WTC11 (cell line): Measurements from ENCODE around the gene SLC12A2. TPM values are rescaled to one million over a fixed set of nuclear protein-coding genes. Genes with fewer than 3 reads are reported as not detected.

Experiments
- ATAC-seq: fragments of 200-7000 bp; cut with Tn5 transposase; 2 replicates; pipeline ENCODE4 v1.10.0; 2021; ENCODE audit warnings: mild to moderate bottlenecking, moderate library complexity
- CTCF ChIA-PET: fragments of 300-600 bp; sonication (Branson Sonifier 250); formaldehyde crosslinking; loops from one replicate; lab custom pipeline; 2021; ENCODE audit warnings: antibody characterized with exemption; lab: Charles Lee
- POLR2A ChIA-PET: fragments of 350-600 bp; sonication (Branson Sonifier 250); formaldehyde crosslinking; loops from one replicate; lab custom pipeline; 2021; ENCODE audit warnings: antibody characterized with exemption; lab: Charles Lee
- DNase-seq: peaks from one replicate; pipeline ENCODE4 v3.0.0; 2021; ENCODE audit warnings: low spot score
- H3K27ac Mint-ChIP-seq: 2 replicates; pipeline ENCODE4 v1.8.0; 2021; ENCODE audit warnings: mixed read lengths
- H3K27me3 Mint-ChIP-seq: 2 replicates; pipeline ENCODE4 v1.8.0; 2021; ENCODE audit warnings: low read depth, mild to moderate bottlenecking, moderate library complexity, mixed read lengths
- H3K36me3 Mint-ChIP-seq: 2 replicates; pipeline ENCODE4 v1.8.0; 2021; ENCODE audit warnings: mixed read lengths
- H3K4me1 Mint-ChIP-seq: 2 replicates; pipeline ENCODE4 v1.8.0; 2022; ENCODE audit warnings: mixed read lengths
- H3K4me3 Mint-ChIP-seq: 2 replicates; pipeline ENCODE4 v1.8.0; 2021; ENCODE audit warnings: mild to moderate bottlenecking, moderate library complexity, mixed read lengths
- H3K9me3 Mint-ChIP-seq: 2 replicates; pipeline ENCODE4 v1.8.0; 2021; ENCODE audit warnings: mixed read lengths
- ATF2 ChIP-seq: sonication (generic); formaldehyde crosslinking; IDR thresholded peaks from 2 replicates; pipeline ENCODE4 v1.8.1; 2022; ENCODE audit warnings: low read depth, missing genetic modification reagents, borderline replicate concordance
- CREM ChIP-seq: sonication (generic); formaldehyde crosslinking; IDR thresholded peaks from 2 replicates; pipeline ENCODE4 v1.8.1; 2022; ENCODE audit warnings: mild to moderate bottlenecking, missing genetic modification reagents, moderate library complexity
- CTCF ChIP-seq: fragments of 200-600 bp; IDR thresholded peaks from 2 replicates; pipeline ENCODE4 v1.8.0; 2022; ENCODE audit warnings: antibody characterized with exemption
- EMX1 ChIP-seq: fragments of 250-450 bp; sonication (Bioruptor Pico); IDR thresholded peaks from 2 replicates; pipeline ENCODE4 v1.8.0; 2021; ENCODE audit warnings: mild to moderate bottlenecking
- ESRRA ChIP-seq: sonication (generic); formaldehyde crosslinking; IDR thresholded peaks from 2 replicates; pipeline ENCODE4 v1.8.1; 2022; ENCODE audit warnings: mild to moderate bottlenecking, missing genetic modification reagents, borderline replicate concordance
- FOXJ3 ChIP-seq: sonication (generic); formaldehyde crosslinking; IDR thresholded peaks from 2 replicates; pipeline ENCODE4 v1.9.0; 2021; ENCODE audit warnings: missing genetic modification reagents, mild to moderate bottlenecking, borderline replicate concordance
- FOXK1 ChIP-seq: sonication (generic); formaldehyde crosslinking; IDR thresholded peaks from 2 replicates; pipeline ENCODE4 v1.8.0; 2022; ENCODE audit warnings: mild to moderate bottlenecking, moderate library complexity, missing genetic modification reagents
- GRHL2 ChIP-seq: fragments of 250-450 bp; sonication (Bioruptor Pico); IDR thresholded peaks from 2 replicates; pipeline ENCODE4 v1.8.0; 2022; ENCODE audit warnings: mild to moderate bottlenecking, moderate library complexity; ENCODE audit not compliant: insufficient replicate concordance, severe bottlenecking
- IRF2 ChIP-seq: sonication (generic); formaldehyde crosslinking; IDR thresholded peaks from 2 replicates; pipeline ENCODE4 v1.8.0; 2022; ENCODE audit warnings: low read depth, missing genetic modification reagents, borderline replicate concordance
- MAX ChIP-seq: sonication (generic); formaldehyde crosslinking; IDR thresholded peaks from 2 replicates; pipeline ENCODE4 v1.8.0; 2022; ENCODE audit warnings: mild to moderate bottlenecking, missing genetic modification reagents
- NFE2L1 ChIP-seq: sonication (generic); formaldehyde crosslinking; IDR thresholded peaks from 2 replicates; pipeline ENCODE4 v1.8.1; 2023; ENCODE audit warnings: missing genetic modification reagents
- PREB ChIP-seq: sonication (generic); formaldehyde crosslinking; IDR thresholded peaks from 2 replicates; pipeline ENCODE4 v1.8.1; 2022; ENCODE audit warnings: mild to moderate bottlenecking, missing genetic modification reagents, moderate library complexity, borderline replicate concordance
- PRRX2 ChIP-seq: fragments of 250-450 bp; sonication (Bioruptor Pico); IDR thresholded peaks from 2 replicates; pipeline ENCODE4 v1.8.0; 2021; ENCODE audit warnings: mild to moderate bottlenecking
- RELA ChIP-seq: sonication (generic); formaldehyde crosslinking; IDR thresholded peaks from 2 replicates; pipeline ENCODE4 v1.8.1; 2022; ENCODE audit warnings: missing genetic modification reagents, mild to moderate bottlenecking, borderline replicate concordance
- SMAD4 ChIP-seq: sonication (generic); formaldehyde crosslinking; IDR thresholded peaks from 2 replicates; pipeline ENCODE4 v1.8.0; 2022; ENCODE audit warnings: mild to moderate bottlenecking, missing genetic modification reagents
- SOX15 ChIP-seq: fragments of 250-450 bp; sonication (Bioruptor Pico); IDR thresholded peaks from 2 replicates; pipeline ENCODE4 v1.9.0; 2021; ENCODE audit warnings: mild to moderate bottlenecking
- SP1 ChIP-seq: sonication (generic); formaldehyde crosslinking; conservative IDR thresholded peaks from 2 replicates; pipeline ENCODE4 v1.8.1; 2022; ENCODE audit warnings: missing genetic modification reagents
- TEAD4 ChIP-seq: sonication (generic); formaldehyde crosslinking; IDR thresholded peaks from 2 replicates; pipeline ENCODE4 v1.8.0; 2022; ENCODE audit warnings: mild to moderate bottlenecking, missing genetic modification reagents
- USF2 ChIP-seq: sonication (generic); formaldehyde crosslinking; IDR thresholded peaks from 2 replicates; pipeline ENCODE4 v1.8.1; 2023; ENCODE audit warnings: mild to moderate bottlenecking, missing genetic modification reagents, moderate library complexity
- ZBTB21 ChIP-seq: sonication (generic); formaldehyde crosslinking; IDR thresholded peaks from 2 replicates; pipeline ENCODE4 v1.8.1; 2023; ENCODE audit warnings: mild to moderate bottlenecking, missing genetic modification reagents, borderline replicate concordance
- ZNF423 ChIP-seq: fragments of 250-450 bp; sonication (Bioruptor Pico); IDR thresholded peaks from 2 replicates; pipeline ENCODE4 v2.1.2; 2022; ENCODE audit warnings: mild to moderate bottlenecking, moderate library complexity
- ZNF425 ChIP-seq: fragments of 250-450 bp; sonication (Bioruptor Pico); conservative IDR thresholded peaks from 2 replicates; pipeline ENCODE4 v1.9.0; 2021; ENCODE audit warnings: mild to moderate bottlenecking
- ZNF671 ChIP-seq: fragments of 250-450 bp; sonication (Bioruptor Pico); IDR thresholded peaks from 2 replicates; pipeline ENCODE4 v1.8.0; 2021; ENCODE audit warnings: mild to moderate bottlenecking
- total RNA-seq: library from RNA; stranded (reverse); gene quantifications from 3 replicates; pipeline ENCODE4 v1.2.3, GENCODE V29; 2021
- TF ChIP-seq, protein P1 (sequence below): fragments of 250-450 bp; sonication (Bioruptor Pico); IDR thresholded peaks from 2 replicates; pipeline ENCODE4 v1.9.0; 2021; ENCODE audit warnings: moderate library complexity, mild to moderate bottlenecking, inconsistent platforms, borderline replicate concordance
- TF ChIP-seq, protein P2 (sequence below): sonication (generic); formaldehyde crosslinking; IDR thresholded peaks from 2 replicates; pipeline ENCODE4 v1.8.1; 2023; ENCODE audit warnings: mild to moderate bottlenecking, missing genetic modification reagents
- TF ChIP-seq, protein P3 (sequence below): sonication (generic); formaldehyde crosslinking; IDR thresholded peaks from 2 replicates; pipeline ENCODE4 v1.8.1; 2023; ENCODE audit warnings: mild to moderate bottlenecking, missing genetic modification reagents

SLC12A2 gene
- total RNA-seq, 1 experiment from 2014 or later, result 8.4 TPM

DNA sequence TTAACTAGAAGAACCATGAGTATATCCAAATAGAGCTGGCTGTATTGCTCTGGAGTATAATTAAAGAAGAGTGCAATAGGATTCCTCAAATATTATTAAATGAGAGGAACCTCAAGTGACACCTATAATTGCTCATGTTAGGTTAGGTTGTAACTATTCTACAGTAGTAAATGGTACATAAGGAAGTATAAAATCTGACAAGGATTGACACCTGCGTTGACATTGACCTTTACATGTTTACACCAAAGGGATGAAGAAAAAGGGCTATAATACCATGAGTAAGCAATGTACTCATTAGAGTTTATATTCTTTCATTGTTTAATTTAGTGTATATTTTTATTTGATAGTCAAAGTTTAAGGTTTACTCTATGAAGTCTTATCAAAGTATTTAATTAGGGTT is 48.9 kb downstream of the SLC12A2 start:
- no peaks in the 10 kb centered on the region for H3K9me3 Mint-ChIP-seq

DNA sequence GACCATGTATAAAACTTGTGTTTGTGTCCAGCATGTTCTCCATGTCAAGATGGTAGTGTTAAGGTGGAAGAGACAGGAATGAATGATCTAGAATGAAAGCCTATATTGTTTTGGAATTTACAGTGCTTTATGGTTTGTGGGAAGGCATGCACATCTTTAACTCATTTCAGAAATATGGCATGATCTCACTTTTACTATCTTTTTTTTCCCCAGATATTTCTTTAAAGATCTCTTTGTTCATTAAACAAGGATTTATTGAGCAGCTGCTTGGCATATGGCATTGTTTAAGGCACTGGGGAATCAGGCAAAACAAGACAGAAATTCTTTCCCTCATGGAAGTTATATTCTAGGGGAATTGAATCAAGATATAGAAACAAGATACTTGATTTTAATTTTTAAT is 51.7 kb downstream of the SLC12A2 start:
- DNase-seq (no peak), ATAC-seq (no peak)
- CTCF ChIA-PET, result no interaction called here
- Mint-ChIP-seq H3K27ac (no peak overlapping the region), H3K9me3 (no peaks in the 10 kb centered on the region), H3K36me3 (no peaks in the 10 kb centered on the region), H3K4me1 (no peaks in the 10 kb centered on the region), H3K27me3 (no peaks in the 10 kb centered on the region), H3K4me3 (no peak overlapping the region)
- POLR2A ChIA-PET, result no interaction called here
- no peak for TF ChIP-seq RELA (CRISPR knock-in tag)
- no peak for TF ChIP-seq USF2 (CRISPR knock-in tag)
- TF ChIP-seq ZNF423 (CRISPR knock-in tag), result no peak
- TF ChIP-seq, protein P1, sequence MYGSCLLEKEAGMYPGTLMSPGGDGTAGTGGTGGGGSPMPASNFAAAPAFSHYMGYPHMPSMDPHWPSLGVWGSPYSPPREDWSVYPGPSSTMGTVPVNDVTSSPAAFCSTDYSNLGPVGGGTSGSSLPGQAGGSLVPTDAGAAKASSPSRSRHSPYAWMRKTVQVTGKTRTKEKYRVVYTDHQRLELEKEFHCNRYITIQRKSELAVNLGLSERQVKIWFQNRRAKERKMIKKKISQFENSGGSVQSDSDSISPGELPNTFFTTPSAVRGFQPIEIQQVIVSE (CRISPR knock-in tag), result no peak
- TF ChIP-seq ZNF425 (CRISPR knock-in tag), result no peak
- TF ChIP-seq CTCF, result no peak
- TF ChIP-seq MAX, result no peak
- no peak for TF ChIP-seq GRHL2
- no peak for TF ChIP-seq PREB
- TF ChIP-seq ZBTB21, result no peak

More for the DNA sequence above, 48.9 kb downstream of the SLC12A2 start:
- Mint-ChIP-seq H3K36me3 (no peaks in the 10 kb centered on the region), H3K4me3 (no peak overlapping the region), H3K27ac (no peak overlapping the region)
- ATAC-seq, result no peak
- CTCF ChIA-PET, result no interaction called here
- TF ChIP-seq PRRX2 (CRISPR knock-in tag), result no peak
- no peak for TF ChIP-seq SOX15
- TF ChIP-seq CREM, result no peak
- TF ChIP-seq SP1 (CRISPR knock-in tag), result no peak
- TF ChIP-seq ATF2 (CRISPR knock-in tag), result no peak
- no peak for TF ChIP-seq ZNF671
- TF ChIP-seq, protein P2, sequence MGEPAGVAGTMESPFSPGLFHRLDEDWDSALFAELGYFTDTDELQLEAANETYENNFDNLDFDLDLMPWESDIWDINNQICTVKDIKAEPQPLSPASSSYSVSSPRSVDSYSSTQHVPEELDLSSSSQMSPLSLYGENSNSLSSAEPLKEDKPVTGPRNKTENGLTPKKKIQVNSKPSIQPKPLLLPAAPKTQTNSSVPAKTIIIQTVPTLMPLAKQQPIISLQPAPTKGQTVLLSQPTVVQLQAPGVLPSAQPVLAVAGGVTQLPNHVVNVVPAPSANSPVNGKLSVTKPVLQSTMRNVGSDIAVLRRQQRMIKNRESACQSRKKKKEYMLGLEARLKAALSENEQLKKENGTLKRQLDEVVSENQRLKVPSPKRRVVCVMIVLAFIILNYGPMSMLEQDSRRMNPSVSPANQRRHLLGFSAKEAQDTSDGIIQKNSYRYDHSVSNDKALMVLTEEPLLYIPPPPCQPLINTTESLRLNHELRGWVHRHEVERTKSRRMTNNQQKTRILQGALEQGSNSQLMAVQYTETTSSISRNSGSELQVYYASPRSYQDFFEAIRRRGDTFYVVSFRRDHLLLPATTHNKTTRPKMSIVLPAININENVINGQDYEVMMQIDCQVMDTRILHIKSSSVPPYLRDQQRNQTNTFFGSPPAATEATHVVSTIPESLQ, result no peak
- TF ChIP-seq, protein P3, sequence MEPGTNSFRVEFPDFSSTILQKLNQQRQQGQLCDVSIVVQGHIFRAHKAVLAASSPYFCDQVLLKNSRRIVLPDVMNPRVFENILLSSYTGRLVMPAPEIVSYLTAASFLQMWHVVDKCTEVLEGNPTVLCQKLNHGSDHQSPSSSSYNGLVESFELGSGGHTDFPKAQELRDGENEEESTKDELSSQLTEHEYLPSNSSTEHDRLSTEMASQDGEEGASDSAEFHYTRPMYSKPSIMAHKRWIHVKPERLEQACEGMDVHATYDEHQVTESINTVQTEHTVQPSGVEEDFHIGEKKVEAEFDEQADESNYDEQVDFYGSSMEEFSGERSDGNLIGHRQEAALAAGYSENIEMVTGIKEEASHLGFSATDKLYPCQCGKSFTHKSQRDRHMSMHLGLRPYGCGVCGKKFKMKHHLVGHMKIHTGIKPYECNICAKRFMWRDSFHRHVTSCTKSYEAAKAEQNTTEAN (CRISPR knock-in tag), result no peak
- TF ChIP-seq FOXJ3, result no peak
- no peak for TF ChIP-seq NFE2L1 (CRISPR knock-in tag)
- no peak for TF ChIP-seq TEAD4 (CRISPR knock-in tag)
- no peak for TF ChIP-seq IRF2 (CRISPR knock-in tag)
- no peak for TF ChIP-seq EMX1 (CRISPR knock-in tag)
- TF ChIP-seq FOXK1 (CRISPR knock-in tag), result no peak
- TF ChIP-seq SMAD4 (CRISPR knock-in tag), result no peak
- TF ChIP-seq USF2 (CRISPR knock-in tag), result no peak
- no peak for TF ChIP-seq ESRRA
- TF ChIP-seq, all 79 proteins: peak for 0
- no peaks in the 10 kb centered on the region for H3K4me1 Mint-ChIP-seq
- no peaks in the 10 kb centered on the region for H3K27me3 Mint-ChIP-seq
- POLR2A ChIA-PET, result no interaction called here
- no peak for DNase-seq
